Measurements from ENCODE around the gene MRPL39. TPM values are rescaled to one million over a fixed set of nuclear protein-coding genes. Genes with fewer than 3 reads are reported as not detected.

The MRPL39 gene
- total RNA-seq, 1 donor from 2014 or later: 39.0 TPM

DNA sequence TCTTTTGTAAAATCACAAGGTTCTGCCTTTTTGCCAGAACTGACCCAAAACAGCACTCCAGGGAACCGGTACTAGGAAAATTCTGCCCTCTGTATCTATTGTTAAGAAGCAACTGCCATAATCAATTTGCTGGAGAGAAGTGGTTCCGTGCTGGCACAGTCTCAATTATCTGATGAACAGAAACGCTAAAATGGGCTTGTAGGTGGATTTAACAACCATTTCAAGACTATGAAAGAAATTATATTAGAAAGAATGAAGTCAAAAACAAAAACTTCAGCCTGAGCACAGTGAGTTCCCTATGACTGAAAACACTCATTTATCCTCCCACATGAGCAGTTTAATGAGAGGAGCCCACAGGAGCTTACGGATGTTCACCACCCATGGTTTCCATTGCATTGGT lies 36.2 kb upstream of the MRPL39 start:
- Mint-ChIP-seq H3K36me3 (ENCODE audit: low read depth) (peaks cover 6% of the 10 kb centered on the region), H3K4me3 (no peak overlapping the region), H3K9me3 (no peaks in the 10 kb centered on the region), H3K4me1 (peaks cover 44% of the 10 kb centered on the region), H3K27me3 (ENCODE audit: low read depth) (peaks cover 17% of the 10 kb centered on the region), H3K27ac (ENCODE audit: unreplicated experiment) (no peak overlapping the region)
- DNase-seq (ENCODE audit: low read depth, low spot score): no peak
- TF ChIP-seq, protein P1, sequence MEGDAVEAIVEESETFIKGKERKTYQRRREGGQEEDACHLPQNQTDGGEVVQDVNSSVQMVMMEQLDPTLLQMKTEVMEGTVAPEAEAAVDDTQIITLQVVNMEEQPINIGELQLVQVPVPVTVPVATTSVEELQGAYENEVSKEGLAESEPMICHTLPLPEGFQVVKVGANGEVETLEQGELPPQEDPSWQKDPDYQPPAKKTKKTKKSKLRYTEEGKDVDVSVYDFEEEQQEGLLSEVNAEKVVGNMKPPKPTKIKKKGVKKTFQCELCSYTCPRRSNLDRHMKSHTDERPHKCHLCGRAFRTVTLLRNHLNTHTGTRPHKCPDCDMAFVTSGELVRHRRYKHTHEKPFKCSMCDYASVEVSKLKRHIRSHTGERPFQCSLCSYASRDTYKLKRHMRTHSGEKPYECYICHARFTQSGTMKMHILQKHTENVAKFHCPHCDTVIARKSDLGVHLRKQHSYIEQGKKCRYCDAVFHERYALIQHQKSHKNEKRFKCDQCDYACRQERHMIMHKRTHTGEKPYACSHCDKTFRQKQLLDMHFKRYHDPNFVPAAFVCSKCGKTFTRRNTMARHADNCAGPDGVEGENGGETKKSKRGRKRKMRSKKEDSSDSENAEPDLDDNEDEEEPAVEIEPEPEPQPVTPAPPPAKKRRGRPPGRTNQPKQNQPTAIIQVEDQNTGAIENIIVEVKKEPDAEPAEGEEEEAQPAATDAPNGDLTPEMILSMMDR (conservative IDR thresholded peaks at IDR 0.05): no peak

GRCh38 chr21:25640943-25641292 lies 33.6 kb upstream of the MRPL39 start:
- peaks cover 6% of the 10 kb centered on the region for H3K36me3 Mint-ChIP-seq (ENCODE audit: low read depth)
- H3K27ac Mint-ChIP-seq (ENCODE audit: unreplicated experiment): peak overlapping the region; percentile 53
- H3K9me3 Mint-ChIP-seq: no peaks in the 10 kb centered on the region
- peak overlapping the region; percentile 91 for H3K4me3 Mint-ChIP-seq
- TF ChIP-seq, protein P1 (conservative IDR thresholded peaks at IDR 0.05): no peak
- no peak for DNase-seq (ENCODE audit: low read depth, low spot score)
- H3K27me3 Mint-ChIP-seq (ENCODE audit: low read depth): peaks cover 30% of the 10 kb centered on the region
- peaks cover 43% of the 10 kb centered on the region for H3K4me1 Mint-ChIP-seq

- peaks cover 32% of the 10 kb centered on the region for H3K27me3 Mint-ChIP-seq (ENCODE audit: low read depth)
- TF ChIP-seq, protein P1 (conservative IDR thresholded peaks at IDR 0.05): no peak
- no peaks in the 10 kb centered on the region for H3K9me3 Mint-ChIP-seq
- H3K4me1 Mint-ChIP-seq: peaks cover 43% of the 10 kb centered on the region
- H3K27ac Mint-ChIP-seq (ENCODE audit: unreplicated experiment): peak overlapping the region; percentile 85
- peaks cover 6% of the 10 kb centered on the region for H3K36me3 Mint-ChIP-seq (ENCODE audit: low read depth)
- DNase-seq (ENCODE audit: low read depth, low spot score): peak; percentile 50
- H3K4me3 Mint-ChIP-seq: peak overlapping the region; percentile 91
Measured at GRCh38 chr21:25640202-25640942, 33.1 kb upstream of the MRPL39 start.

DNA sequence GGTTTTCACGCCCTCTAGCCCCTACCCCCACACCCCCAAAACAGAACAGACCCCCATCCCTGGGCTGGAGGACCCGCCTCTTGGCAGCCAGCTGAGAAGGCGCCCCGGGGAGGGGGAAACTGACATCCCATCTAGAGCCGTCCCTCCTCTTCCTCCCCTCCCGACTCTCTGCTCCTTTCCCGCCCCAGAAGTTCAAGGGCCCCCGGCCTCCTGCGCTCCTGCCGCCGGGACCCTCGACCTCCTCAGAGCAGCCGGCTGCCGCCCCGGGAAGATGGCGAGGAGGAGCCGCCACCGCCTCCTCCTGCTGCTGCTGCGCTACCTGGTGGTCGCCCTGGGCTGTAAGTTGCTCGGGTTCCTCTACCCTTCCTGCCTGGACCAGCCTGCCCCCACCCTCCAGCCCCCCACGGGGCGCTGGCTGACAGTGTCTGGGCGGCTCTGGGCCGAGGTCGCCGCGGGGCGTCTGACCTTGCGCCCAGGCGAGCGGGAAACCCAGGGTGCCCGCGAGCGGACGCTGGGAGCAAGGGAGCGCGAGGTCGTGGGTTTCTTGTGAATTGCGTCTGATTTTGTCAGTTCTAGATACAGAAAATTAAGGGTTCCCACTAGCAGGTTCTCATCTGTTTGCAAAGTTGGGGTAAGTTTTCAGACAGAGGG lies 32.4 kb upstream of the MRPL39 start:
- peak; percentile 50 for DNase-seq (ENCODE audit: low read depth, low spot score)

GRCh38 chr21:25638660-25639550 lies 31.6 kb upstream of the MRPL39 start, which contains the start of gene JAM2:
Gene JAM2 (plus strand): TSS chr21:25639258. CDS start chr21:25639822, 564 bp downstream.
- TF ChIP-seq, protein P1 (conservative IDR thresholded peaks at IDR 0.05): no peak
- H3K9me3 Mint-ChIP-seq: no peaks in the 10 kb centered on the region
- DNase-seq (ENCODE audit: low read depth, low spot score): no peak
- peaks cover 33% of the 10 kb centered on the region for H3K27me3 Mint-ChIP-seq (ENCODE audit: low read depth)
- peaks cover 6% of the 10 kb centered on the region for H3K36me3 Mint-ChIP-seq (ENCODE audit: low read depth)
- H3K4me3 Mint-ChIP-seq: peak within 1 kb of the TSS; percentile 91
- peaks cover 43% of the 10 kb centered on the region for H3K4me1 Mint-ChIP-seq
- H3K27ac Mint-ChIP-seq (ENCODE audit: unreplicated experiment): peak within 1 kb of the TSS; percentile 85

More for the DNA sequence above, 32.4 kb upstream of the MRPL39 start:
- H3K4me3 Mint-ChIP-seq: peak overlapping the region; percentile 91
- peaks cover 43% of the 10 kb centered on the region for H3K4me1 Mint-ChIP-seq
- H3K36me3 Mint-ChIP-seq (ENCODE audit: low read depth): peaks cover 6% of the 10 kb centered on the region
- TF ChIP-seq, protein P1 (conservative IDR thresholded peaks at IDR 0.05): peak; percentile 49
- H3K27ac Mint-ChIP-seq (ENCODE audit: unreplicated experiment): peak overlapping the region; percentile 85
- H3K27me3 Mint-ChIP-seq (ENCODE audit: low read depth): peaks cover 33% of the 10 kb centered on the region
- no peaks in the 10 kb centered on the region for H3K9me3 Mint-ChIP-seq

Measured in neural crest cell (in vitro differentiated cells).